Neural progenitor cell (in vitro differentiated cells): ENCODE measurements around the gene PNMT.

Experiments
- CTCF ChIP-seq: fragments of 200-600 bp; sonication (generic); IDR thresholded peaks from 2 replicates; pipeline ENCODE4 v1.5.1; 2017; ENCODE audit warnings: antibody characterized with exemption, mild to moderate bottlenecking
- EZH2 ChIP-seq: fragments of 200-600 bp; sonication (generic); IDR thresholded peaks from 2 replicates; pipeline ENCODE4 v1.6.1; 2017; ENCODE audit warnings: antibody characterized with exemption, mild to moderate bottlenecking, moderate library complexity

- TF ChIP-seq CTCF, result no peak
- no peak for TF ChIP-seq EZH2
Observed at GRCh38 chr17:39639043-39639442, 29.2 kb upstream of the PNMT start.
